ENCODE results near the gene REEP1. TPM values are rescaled to one million over a fixed set of nuclear protein-coding genes. Genes with fewer than 3 reads are reported as not detected.

The REEP1 gene
- total and polyA plus RNA-seq, 2 donors (not counting 1 experiment from before 2014, with no cell fraction given), result not detected

- Mint-ChIP-seq H3K27ac (no peak overlapping the region), H3K9me3 (ENCODE audit: insufficient read depth) (no peaks in the 10 kb centered on the region), H3K27me3 (peaks cover 18% of the 10 kb centered on the region), H3K4me3 (no peak overlapping the region), H3K4me1 (no peaks in the 10 kb centered on the region)
- ATAC-seq (ENCODE audit: low read depth) (no peak), DNase-seq (no peak)
- Histone ChIP-seq H3K79me2 (ENCODE audit: control insufficient read depth, insufficient read depth, low read length) (no peaks in the 10 kb centered on the region), H3K4me3 (ENCODE audit: control extremely low read depth in 1 of 5, extremely low read depth in 1 of 5, insufficient read depth in 1 of 5, low read depth in 2 of 5, low read length in 4 of 5) (no peak overlapping the region), H2AFZ (ENCODE audit: insufficient read depth, low read depth, low read length, poor library complexity, severe bottlenecking) (no peak overlapping the region), H3K27ac (ENCODE audit: low read length in 2 of 2) (no peak overlapping the region), H3K27me3 (replicated peaks in 1 of 4; ENCODE audit: control extremely low read depth in 1 of 4, control insufficient read depth in 3 of 4, insufficient read depth in 4 of 4, low read length in 3 of 4) (peaks cover 0 to 2% (median 0%) of the 10 kb centered on the region in 4 experiments), H3K4me1 (ENCODE audit: control insufficient read depth in 2 of 2, insufficient read depth in 2 of 2, low read length in 2 of 2) (no peaks in the 10 kb centered on the region), H3K9me3 (ENCODE audit: control extremely low read depth in 1 of 3, control insufficient read depth in 2 of 3, insufficient read depth in 1 of 3, low read length in 2 of 3) (no peaks in the 10 kb centered on the region), H4K20me1 (ENCODE audit: control insufficient read depth, insufficient read depth, low read length, poor library complexity, severe bottlenecking) (no peaks in the 10 kb centered on the region), H3K9ac (ENCODE audit: low read length) (no peak overlapping the region), H3K36me3 (replicated peaks in 1 of 2; ENCODE audit: control extremely low read depth in 1 of 2, control insufficient read depth in 1 of 2, extremely low read depth in 1 of 2, insufficient read depth in 2 of 2, low read length in 1 of 2) (no peaks in the 10 kb centered on the region), H3K4me2 (replicated peaks; ENCODE audit: low read depth, low read length, poor library complexity, severe bottlenecking) (no peak overlapping the region)
- WGBS (ENCODE audit: insufficient coverage), result 50% methylated on average over 1 of the region's 3 CpGs
- POLR2A ChIA-PET, result no interaction called here
- CTCF ChIA-PET, result no interaction called here
- TF ChIP-seq CTCF (IDR thresholded peaks at IDR 0.05) (no peak), EZH2 (IDR thresholded peaks at IDR 0.05; ENCODE audit: borderline replicate concordance, insufficient read depth, low read depth, low read length, poor library complexity, severe bottlenecking) (no peak)
- intact Hi-C loops (cut with micrococcal nuclease), result no loop called here
Measured at GRCh38 chr2:86256982-86257381, 80.4 kb downstream of the REEP1 start.

GRCh38 chr2:86256300-86256699, 81.1 kb downstream of the REEP1 start:
- intact Hi-C loops (cut with micrococcal nuclease), result no loop called here
- H3K27ac ChIP-seq (ENCODE audit: low read length in 2 of 2), result no peak overlapping the region
- H3K27ac Mint-ChIP-seq, result no peak overlapping the region
- TF ChIP-seq EZH2 (IDR thresholded peaks at IDR 0.05; ENCODE audit: borderline replicate concordance, insufficient read depth, low read depth, low read length, poor library complexity, severe bottlenecking), result no peak
- no peak for TF ChIP-seq CTCF (IDR thresholded peaks at IDR 0.05)
- POLR2A ChIA-PET, result no interaction called here
- no peaks in the 10 kb centered on the region for H3K79me2 ChIP-seq (ENCODE audit: control insufficient read depth, insufficient read depth, low read length)
- ATAC-seq (ENCODE audit: low read depth) (no peak), DNase-seq (no peak)
- H3K4me3 ChIP-seq (ENCODE audit: control extremely low read depth in 1 of 5, extremely low read depth in 1 of 5, insufficient read depth in 1 of 5, low read depth in 2 of 5, low read length in 4 of 5), result no peak overlapping the region
- peaks cover 0 to 2% (median 0%) of the 10 kb centered on the region in 4 experiments for H3K27me3 ChIP-seq (replicated peaks in 1 of 4; ENCODE audit: control extremely low read depth in 1 of 4, control insufficient read depth in 3 of 4, insufficient read depth in 4 of 4, low read length in 3 of 4)
- WGBS (ENCODE audit: insufficient coverage), result 98% methylated on average over 4 of the region's 4 CpGs
- H3K4me1 ChIP-seq (ENCODE audit: control insufficient read depth in 2 of 2, insufficient read depth in 2 of 2, low read length in 2 of 2), result no peaks in the 10 kb centered on the region
- CTCF ChIA-PET, result no interaction called here
- no peaks in the 10 kb centered on the region for H3K9me3 Mint-ChIP-seq (ENCODE audit: insufficient read depth)
- H3K9me3 ChIP-seq (ENCODE audit: control extremely low read depth in 1 of 3, control insufficient read depth in 2 of 3, insufficient read depth in 1 of 3, low read length in 2 of 3), result no peaks in the 10 kb centered on the region
- peaks cover 19% of the 10 kb centered on the region for H3K27me3 Mint-ChIP-seq
- H3K4me3 Mint-ChIP-seq, result no peak overlapping the region
- H3K4me2 ChIP-seq (replicated peaks; ENCODE audit: low read depth, low read length, poor library complexity, severe bottlenecking), result no peak overlapping the region
- no peak overlapping the region for H3K9ac ChIP-seq (ENCODE audit: low read length)
- H3K36me3 ChIP-seq (replicated peaks in 1 of 2; ENCODE audit: control extremely low read depth in 1 of 2, control insufficient read depth in 1 of 2, extremely low read depth in 1 of 2, insufficient read depth in 2 of 2, low read length in 1 of 2), result no peaks in the 10 kb centered on the region
- no peaks in the 10 kb centered on the region for H4K20me1 ChIP-seq (ENCODE audit: control insufficient read depth, insufficient read depth, low read length, poor library complexity, severe bottlenecking)
- H2AFZ ChIP-seq (ENCODE audit: insufficient read depth, low read depth, low read length, poor library complexity, severe bottlenecking), result no peak overlapping the region
- no peaks in the 10 kb centered on the region for H3K4me1 Mint-ChIP-seq

Data from B cell (primary cell).